AG04449 (cell line): Measurements from ENCODE around the gene NPIPB13.
"Not testable (repeated sequence)": the region's sequence is repeated elsewhere in the genome, so short reads cannot be mapped to it uniquely, and the experiment has no call there.

Experiments
- CTCF ChIA-PET: fragments of 350-600 bp; formaldehyde crosslinking; extraction: SDS; loops from one replicate; lab custom pipeline; 2021; ENCODE audit warnings: antibody characterized with exemption; lab: Yijun Ruan, JAX
- POLR2A ChIA-PET: fragments of 400-600, 350-600 bp; formaldehyde crosslinking; extraction: SDS; loops from one replicate; lab custom pipeline; 2020; ENCODE audit warnings: antibody characterized with exemption, inconsistent platforms; lab: Yijun Ruan, JAX
- DNase-seq: peaks from one replicate; pipeline ENCODE4 v3.0.0-alpha.2; 2010; ENCODE audit warnings: low read depth, low spot score
- H3K4me3 ChIP-seq: 2 replicates; pipeline ENCODE4 v1.5.1; 2011; ENCODE audit warnings: low read depth, mild to moderate bottlenecking, control low read depth, low read length

The NPIPB13 gene

GRCh38 chr16:30248379-30248778, at the start of gene NPIPB13:
NPIPB13 (minus strand) TSS chr16:30248479; CDS start chr16:30245573, 2,906 bp downstream.
- POLR2A ChIA-PET, H3K4me3 ChIP-seq, DNase-seq, CTCF ChIA-PET: not testable (repeated sequence)

GRCh38 chr16:30282357-30282756, 34.1 kb upstream of the NPIPB13 start:
- DNase-seq, CTCF ChIA-PET, POLR2A ChIA-PET, H3K4me3 ChIP-seq: not testable (repeated sequence)

GRCh38 chr16:30278523-30278922, 30.2 kb upstream of the NPIPB13 start:
- DNase-seq, H3K4me3 ChIP-seq, CTCF ChIA-PET, POLR2A ChIA-PET: not testable (repeated sequence)

- DNase-seq, CTCF ChIA-PET, H3K4me3 ChIP-seq, POLR2A ChIA-PET: not testable (repeated sequence)
Observed at GRCh38 chr16:30217082-30217481, 31.2 kb downstream of the NPIPB13 start.

GRCh38 chr16:30211414-30211813, 36.9 kb downstream of the NPIPB13 start:
- H3K4me3 ChIP-seq, DNase-seq, CTCF ChIA-PET, POLR2A ChIA-PET: not testable (repeated sequence)

GRCh38 chr16:30209032-30209431, 39.2 kb downstream of the NPIPB13 start:
- H3K4me3 ChIP-seq, POLR2A ChIA-PET, CTCF ChIA-PET, DNase-seq: not testable (repeated sequence)

- POLR2A ChIA-PET, CTCF ChIA-PET, DNase-seq, H3K4me3 ChIP-seq: not testable (repeated sequence)
Observed at GRCh38 chr16:30207063-30207704, 41.1 kb downstream of the NPIPB13 start.

GRCh38 chr16:30206252-30206651, 42.0 kb downstream of the NPIPB13 start:
- CTCF ChIA-PET, POLR2A ChIA-PET, H3K4me3 ChIP-seq, DNase-seq: not testable (repeated sequence)

GRCh38 chr16:30205541-30206236, 42.6 kb downstream of the NPIPB13 start:
- CTCF ChIA-PET, POLR2A ChIA-PET, DNase-seq: not testable (repeated sequence)
- peak overlapping the region; percentile 43 for H3K4me3 ChIP-seq

GRCh38 chr16:30199608-30200343, 48.5 kb downstream of the NPIPB13 start:
- POLR2A ChIA-PET, CTCF ChIA-PET, H3K4me3 ChIP-seq, DNase-seq: not testable (repeated sequence)

- POLR2A ChIA-PET, H3K4me3 ChIP-seq, DNase-seq, CTCF ChIA-PET: not testable (repeated sequence)
Observed at GRCh38 chr16:30199049-30199448, 49.2 kb downstream of the NPIPB13 start, which contains the start of gene SULT1A3. SULT1A3 (plus strand) TSS chr16:30199255; CDS start chr16:30200729, 1,474 bp downstream.
